A673 (cell line): ENCODE measurements around the gene AIP. TPM values are rescaled to one million over a fixed set of nuclear protein-coding genes. Genes with fewer than 3 reads are reported as not detected.

Source experiments
- BruUV-seq: library from RNA; stranded (reverse); fragments of 400-500 nt; replicated peaks from 2 replicates; lab custom pipeline; 2021; lab: Mats Ljungman, UMichigan
- CTCF ChIA-PET: fragments of 300-600 bp; sonication (Branson Sonifier 250); formaldehyde crosslinking; loops from one replicate; lab custom pipeline; 2022; ENCODE audit warnings: antibody characterized with exemption; lab: Charles Lee
- POLR2A ChIA-PET: fragments of 300-600 bp; sonication (Branson Sonifier 250); formaldehyde crosslinking; loops from one replicate; lab custom pipeline; 2022; ENCODE audit warnings: antibody characterized with exemption; ENCODE audit not compliant: low non-redundant PET; lab: Charles Lee
- DNase-seq: peaks from one replicate; pipeline ENCODE4 v3.0.0-alpha.2; 2015; ENCODE audit warnings: low spot score
- H3K27ac ChIP-seq: fragments of 200-600 bp; sonication (generic); 2 replicates; pipeline ENCODE4 v1.5.1; 2016; ENCODE audit warnings: mixed run types, low read depth, mild to moderate bottlenecking, mixed read lengths, antibody characterized with exemption, low read length; ENCODE audit not compliant: poor library complexity, severe bottlenecking
- H3K27me3 ChIP-seq: fragments of 200-600 bp; sonication (generic); replicated peaks from 2 replicates; pipeline ENCODE4 v1.6.1; 2017; ENCODE audit warnings: mixed run types, low read depth, mild to moderate bottlenecking, mixed read lengths, antibody characterized with exemption, low read length; ENCODE audit not compliant: insufficient read depth, poor library complexity
- H3K36me3 ChIP-seq: fragments of 200-600 bp; sonication (generic); 2 replicates; pipeline ENCODE4 v1.6.1; 2016; ENCODE audit warnings: mixed run types, mild to moderate bottlenecking, mixed read lengths, antibody characterized with exemption, low read length; ENCODE audit not compliant: insufficient read depth, poor library complexity, severe bottlenecking
- H3K4me1 ChIP-seq: fragments of 200-600 bp; sonication (generic); 2 replicates; pipeline ENCODE4 v1.6.1; 2017; ENCODE audit warnings: mixed run types, mild to moderate bottlenecking, mixed read lengths, antibody characterized with exemption, low read length; ENCODE audit not compliant: insufficient read depth, poor library complexity, severe bottlenecking
- H3K4me3 ChIP-seq: fragments of 200-600 bp; sonication (generic); 2 replicates; pipeline ENCODE4 v1.5.1; 2016; ENCODE audit warnings: low read depth, mixed run types, mild to moderate bottlenecking, mixed read lengths, low read length; ENCODE audit not compliant: poor library complexity, severe bottlenecking
- H3K9me3 ChIP-seq: fragments of 200-600 bp; sonication (generic); 2 replicates; pipeline ENCODE4 v1.6.1; 2016; ENCODE audit warnings: mixed run types, low read depth, mild to moderate bottlenecking, mixed read lengths, antibody characterized with exemption, low read length; ENCODE audit not compliant: poor library complexity, severe bottlenecking
- CTCF ChIP-seq: fragments of 300-800, 200-600 bp; sonication (generic); conservative IDR thresholded peaks from 2 replicates; pipeline ENCODE4 v1.5.1; 2017; ENCODE audit warnings: low read depth, mild to moderate bottlenecking, antibody characterized with exemption, low read length, moderate library complexity, mixed read lengths
- EZH2 ChIP-seq: fragments of 200-600 bp; sonication (generic); IDR thresholded peaks from 2 replicates; pipeline ENCODE4 v1.6.1; 2017; ENCODE audit warnings: borderline replicate concordance, low read depth, mild to moderate bottlenecking, mixed read lengths, antibody characterized with exemption, low read length; ENCODE audit not compliant: poor library complexity, severe bottlenecking
- intact Hi-C: fragments of 100-400 bp; cut with micrococcal nuclease; formaldehyde crosslinking; loops from one replicate; pipeline ENCODE4 v1.10.0; 2022; ENCODE audit not compliant: unreplicated experiment
- total RNA-seq: library from RNA; stranded (reverse); gene quantifications from 2 replicates; pipeline ENCODE4 v1.2.3, GENCODE V29; 2021

The AIP gene
- total RNA-seq, 1 experiment from 2014 or later = 66.0 TPM

- no peak for TF ChIP-seq CTCF
- no peaks in the 10 kb centered on the region for H3K27me3 ChIP-seq
- no peaks in the 10 kb centered on the region for H3K9me3 ChIP-seq
- no peak overlapping the region for H3K27ac ChIP-seq
- H3K4me1 ChIP-seq = no peaks in the 10 kb centered on the region
- POLR2A ChIA-PET = interaction anchor here (0.7 kb wide), 1 partner anchor 403 kb away, joined by 4 read pairs; no protein-coding TSS in a partner anchor
- H3K36me3 ChIP-seq = no peaks in the 10 kb centered on the region
- CTCF ChIA-PET = no interaction called here
- DNase-seq = no peak
- no peak overlapping the region for H3K4me3 ChIP-seq
- no TSS peak for BruUV-seq
- intact Hi-C loops = no loop called here
Observed at GRCh38 chr11:67519726-67520125, 36.9 kb downstream of the AIP start.

- TF ChIP-seq EZH2 = no peak
- no peak for TF ChIP-seq CTCF
- Histone ChIP-seq H3K36me3 (no peaks in the 10 kb centered on the region), H3K27ac (no peak overlapping the region), H3K27me3 (no peaks in the 10 kb centered on the region), H3K4me3 (no peak overlapping the region), H3K9me3 (no peaks in the 10 kb centered on the region), H3K4me1 (no peaks in the 10 kb centered on the region)
- CTCF ChIA-PET = no interaction called here
- intact Hi-C loops = no loop called here
- POLR2A ChIA-PET = no interaction called here
- no peak for DNase-seq
- BruUV-seq = no TSS peak
Observed at GRCh38 chr11:67520856-67521824, 38.3 kb downstream of the AIP start.

- H3K9me3 ChIP-seq = no peaks in the 10 kb centered on the region
- H3K27ac ChIP-seq = no peak overlapping the region
- no peak overlapping the region for H3K4me3 ChIP-seq
- no peak for DNase-seq
- no peaks in the 10 kb centered on the region for H3K36me3 ChIP-seq
- no peaks in the 10 kb centered on the region for H3K4me1 ChIP-seq
- no TSS peak for BruUV-seq
- H3K27me3 ChIP-seq = no peaks in the 10 kb centered on the region
- CTCF ChIA-PET = no interaction called here
- TF ChIP-seq EZH2 (no peak), CTCF (no peak)
- POLR2A ChIA-PET = no interaction called here
- intact Hi-C loops = no loop called here
Observed at GRCh38 chr11:67521924-67522323, 39.1 kb downstream of the AIP start.
